Fibroblast of peridontal ligament (primary cell): ENCODE results near the gene MPPE1.

ENCODE experiments used
- DNase-seq: peaks from one replicate; pipeline ENCODE4 v3.0.0-alpha.2; 2010; ENCODE audit errors: extremely low read depth

The MPPE1 gene, protein sequence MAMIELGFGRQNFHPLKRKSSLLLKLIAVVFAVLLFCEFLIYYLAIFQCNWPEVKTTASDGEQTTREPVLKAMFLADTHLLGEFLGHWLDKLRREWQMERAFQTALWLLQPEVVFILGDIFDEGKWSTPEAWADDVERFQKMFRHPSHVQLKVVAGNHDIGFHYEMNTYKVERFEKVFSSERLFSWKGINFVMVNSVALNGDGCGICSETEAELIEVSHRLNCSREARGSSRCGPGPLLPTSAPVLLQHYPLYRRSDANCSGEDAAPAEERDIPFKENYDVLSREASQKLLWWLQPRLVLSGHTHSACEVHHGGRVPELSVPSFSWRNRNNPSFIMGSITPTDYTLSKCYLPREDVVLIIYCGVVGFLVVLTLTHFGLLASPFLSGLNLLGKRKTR

DNA sequence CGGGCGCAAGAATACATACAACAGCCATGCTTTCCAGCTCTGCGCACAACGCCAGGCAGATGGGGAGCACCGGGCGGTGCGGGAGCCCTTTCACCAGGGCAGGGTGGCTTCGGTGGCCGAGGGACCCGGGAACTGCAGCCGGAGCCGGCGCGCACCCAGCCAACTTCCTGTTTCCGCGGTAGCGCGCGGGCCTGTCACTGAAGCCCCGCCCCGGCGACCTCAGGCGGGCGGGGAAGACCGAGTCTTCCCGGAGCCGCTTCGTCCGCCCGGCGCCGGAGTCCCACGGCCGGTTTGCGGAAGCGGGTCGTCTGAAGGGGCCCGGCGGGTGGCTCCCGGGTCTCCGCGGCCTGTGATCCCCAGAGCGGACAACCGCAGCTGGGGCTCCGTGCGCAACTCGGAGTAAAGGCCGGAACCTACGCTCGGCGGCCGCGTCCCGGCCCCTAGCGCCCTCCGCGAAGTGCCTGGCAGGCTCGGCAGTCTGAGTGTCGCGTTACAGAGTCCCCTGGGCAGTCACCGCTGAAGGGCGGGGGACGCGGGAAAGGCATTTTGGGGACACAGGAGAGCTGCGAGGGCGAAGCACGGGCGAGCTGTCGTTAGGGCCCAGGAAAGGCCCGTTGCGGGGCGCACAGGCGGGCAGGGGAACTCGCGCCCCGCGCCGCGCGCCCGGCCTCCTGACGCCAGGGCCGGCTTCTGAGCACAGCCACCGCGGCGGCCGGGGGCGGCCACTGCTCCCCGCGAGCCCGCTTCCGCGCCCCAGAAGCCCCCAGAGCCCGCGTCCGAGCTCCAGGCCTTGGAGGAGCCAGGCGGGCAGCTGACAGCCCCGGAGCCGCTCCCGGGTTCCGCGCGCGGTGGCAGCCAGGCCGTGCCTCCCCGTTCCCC lies at the start of gene MPPE1:
MPPE1 (minus strand) TSS at position 136 of the 879 bp plus-strand sequence. CDS start 11,053 bp downstream, outside the sequence.
- peak; percentile 74 for DNase-seq

DNA sequence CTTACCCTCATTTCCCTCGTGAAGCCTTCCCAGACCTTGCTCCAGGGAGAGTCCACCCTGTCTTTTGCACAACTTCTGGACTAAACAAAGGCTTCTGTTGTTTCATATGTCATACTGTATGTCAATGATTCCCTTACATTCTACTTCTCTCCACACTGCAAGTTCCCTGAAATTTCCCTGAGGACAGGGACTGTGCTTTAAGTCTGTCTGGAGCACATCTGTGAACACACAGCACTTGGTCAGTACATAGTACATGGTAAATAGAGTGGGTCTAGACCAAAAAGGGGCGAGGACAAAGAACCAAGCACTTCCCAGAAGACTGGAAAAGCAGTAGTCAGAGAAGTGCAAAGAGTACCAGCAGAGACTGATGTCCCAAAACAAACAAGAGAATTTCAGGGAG lies 49.5 kb upstream of the MPPE1 start:
- DNase-seq: no peak

DNA sequence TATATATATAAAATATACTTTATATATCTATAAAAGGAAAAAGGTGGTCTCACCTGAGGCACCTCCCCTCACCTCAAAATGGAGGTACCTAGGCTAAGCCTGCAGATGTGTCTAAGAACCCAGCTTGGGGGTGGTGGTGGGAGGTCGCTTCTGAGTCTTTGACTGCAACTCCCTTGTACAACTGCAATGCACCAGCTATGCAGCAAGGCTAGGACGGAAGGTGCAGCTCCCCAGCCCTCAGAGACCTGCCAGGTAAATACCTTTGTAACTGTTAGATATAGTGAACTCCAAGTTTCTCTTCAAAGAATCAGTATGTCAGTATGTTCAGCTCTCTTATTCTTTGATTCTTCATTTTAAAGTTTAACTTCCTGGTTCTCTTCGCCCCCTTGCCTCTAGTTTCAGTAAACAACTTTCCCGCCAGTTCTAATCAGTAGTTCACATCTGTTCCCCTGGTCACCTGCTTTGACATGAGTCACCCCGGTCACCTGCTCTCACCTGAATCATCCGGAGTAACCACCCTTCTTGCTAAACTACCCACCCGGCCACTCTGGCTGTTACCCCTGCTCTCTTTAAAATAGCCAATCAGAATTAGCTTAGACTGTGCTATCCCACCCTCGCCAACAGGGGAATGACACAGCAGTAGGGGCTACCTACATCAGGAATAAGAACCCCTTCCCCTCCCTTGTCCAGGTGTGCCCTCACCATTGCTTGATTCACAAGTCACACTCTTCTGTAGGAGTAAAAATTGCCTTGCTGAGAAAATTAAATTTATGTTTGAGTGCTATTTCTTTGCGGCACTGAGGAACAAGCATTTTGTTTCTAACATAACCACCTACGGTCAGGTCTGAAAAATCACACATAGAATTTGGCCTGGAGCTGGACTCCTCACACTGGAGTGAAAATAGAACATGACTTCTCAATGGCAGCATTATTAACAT lies 48.5 kb upstream of the MPPE1 start:
- DNase-seq: no peak

DNA sequence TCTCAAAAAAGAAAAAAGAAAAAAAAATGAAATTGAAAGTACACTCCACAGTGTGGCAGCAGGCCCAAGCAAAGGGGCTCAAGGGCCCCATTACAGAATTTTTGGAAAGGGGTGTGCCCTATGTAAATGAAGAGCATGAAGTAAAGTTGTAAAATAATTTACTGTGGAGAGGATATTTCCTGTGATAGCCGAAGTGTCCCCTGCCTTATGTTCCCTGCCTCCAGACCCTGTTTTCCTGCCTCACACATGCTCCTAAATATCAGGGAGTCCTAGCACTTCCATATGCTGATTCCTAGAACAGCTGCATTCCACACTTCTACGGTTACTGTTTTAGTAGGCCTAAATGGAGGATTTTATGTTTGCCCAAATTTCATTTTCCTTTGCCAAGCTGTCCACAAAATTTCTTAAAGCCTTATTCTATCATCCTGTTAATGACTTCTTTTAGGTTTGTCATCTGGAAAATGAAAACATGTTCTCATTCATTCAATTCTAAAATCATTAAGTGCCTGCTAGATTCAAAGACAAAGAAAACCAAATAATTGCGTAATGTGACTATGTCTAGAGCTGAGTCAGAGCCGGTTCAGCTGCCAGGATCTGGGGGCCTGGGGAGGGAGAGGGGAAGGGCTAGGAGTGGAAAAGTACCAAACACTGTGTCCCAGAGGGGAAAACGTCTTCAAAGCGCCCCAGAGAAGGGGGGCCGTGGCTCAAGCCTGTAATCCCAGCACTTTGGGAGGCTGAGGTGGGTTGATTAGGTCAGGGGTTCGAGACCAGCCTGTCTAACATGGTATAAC lies 47.3 kb upstream of the MPPE1 start:
- DNase-seq: peak; percentile 73

DNA sequence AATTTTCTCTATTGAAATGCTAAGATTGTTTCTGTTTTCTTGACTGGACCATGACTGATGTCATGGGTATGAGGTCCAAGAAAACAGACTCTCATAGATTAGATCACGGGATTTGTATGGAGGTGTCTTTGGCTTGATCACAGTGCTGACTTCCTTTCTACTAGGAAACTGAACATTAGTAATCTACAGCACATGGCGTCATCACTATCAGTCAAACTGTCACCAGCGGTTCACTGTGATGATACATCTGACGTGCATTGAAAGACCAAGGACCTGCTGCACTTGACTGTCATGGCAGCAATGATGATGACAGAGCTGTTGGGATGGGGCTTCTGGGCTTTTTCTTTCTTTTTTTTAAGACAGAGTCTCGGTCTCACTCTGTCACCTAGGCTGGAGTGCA lies 45.0 kb upstream of the MPPE1 start:
- no peak for DNase-seq

DNA sequence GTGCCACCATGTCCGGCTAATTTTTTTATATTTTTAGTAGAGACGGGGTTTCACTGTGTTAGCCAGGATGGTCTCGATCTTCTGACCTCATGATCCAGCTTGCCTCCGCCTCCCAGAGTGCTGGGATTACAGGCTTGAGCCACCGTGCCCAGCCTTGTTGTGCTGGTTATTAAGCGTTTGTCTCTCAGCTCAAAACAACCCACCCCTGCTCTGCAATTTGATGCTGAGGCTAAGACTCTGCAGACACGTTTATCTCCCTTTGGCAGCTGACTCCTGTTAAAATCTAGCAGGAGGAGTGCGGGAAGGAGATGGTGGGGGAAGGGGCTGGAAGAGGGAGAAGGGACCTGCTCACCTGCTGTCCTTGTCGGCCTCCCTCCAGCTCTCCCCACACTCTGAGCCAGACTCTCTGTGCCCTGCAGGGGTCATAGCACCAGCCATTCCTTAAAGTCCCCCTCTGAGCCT lies 43.3 kb upstream of the MPPE1 start:
- DNase-seq: no peak

DNA sequence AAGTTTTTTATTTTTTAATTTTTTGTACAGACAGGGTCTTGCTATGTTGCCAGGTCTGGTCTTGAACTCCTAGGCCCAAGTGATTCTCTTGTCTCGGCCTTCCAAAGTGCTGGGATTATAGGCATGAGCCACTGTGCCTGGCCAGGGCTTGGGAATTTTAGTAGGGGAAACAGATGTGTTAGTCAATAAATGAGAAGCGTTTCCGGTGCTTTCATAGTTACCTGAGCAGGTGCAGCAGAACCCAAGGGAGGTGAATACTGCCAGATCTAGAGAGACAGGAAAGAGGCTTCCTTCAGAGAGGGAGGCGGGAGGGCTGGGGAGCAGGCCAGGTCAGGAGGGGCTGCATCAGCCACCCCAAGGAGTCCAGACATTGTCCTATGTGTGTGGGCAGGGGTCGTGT lies 42.7 kb upstream of the MPPE1 start:
- no peak for DNase-seq

DNA sequence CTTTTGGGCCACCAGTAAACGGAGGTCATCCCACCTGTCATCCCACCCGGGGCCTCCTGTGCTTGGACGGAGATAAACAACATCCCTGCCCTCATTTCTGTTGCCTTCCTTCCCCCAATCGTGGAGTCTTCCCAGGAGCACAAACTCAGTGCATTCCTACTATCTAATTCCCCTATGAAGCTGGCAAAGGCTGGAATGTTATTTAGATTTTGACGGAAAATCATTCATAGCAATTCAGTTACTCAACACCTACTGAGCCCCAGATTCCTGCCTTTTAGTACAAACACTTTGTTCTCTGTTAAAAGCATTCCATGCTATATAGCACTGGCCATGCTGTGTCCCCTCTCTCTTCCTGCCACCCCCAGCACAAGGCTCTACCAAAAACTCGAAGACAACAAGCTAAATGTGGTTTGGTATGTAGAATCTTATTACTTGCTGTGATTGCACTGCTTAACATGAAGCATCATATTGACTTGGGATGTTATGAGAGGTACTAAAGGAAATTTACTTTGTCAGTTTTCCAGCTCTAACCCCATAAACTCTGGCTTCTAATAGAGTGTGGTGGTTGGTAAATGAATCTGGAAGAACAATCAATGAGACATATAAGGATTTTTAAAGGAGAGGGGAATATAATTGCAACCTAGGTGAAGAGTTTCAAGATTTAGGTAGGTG lies 40.9 kb upstream of the MPPE1 start:
- peak; percentile 56 for DNase-seq

DNA sequence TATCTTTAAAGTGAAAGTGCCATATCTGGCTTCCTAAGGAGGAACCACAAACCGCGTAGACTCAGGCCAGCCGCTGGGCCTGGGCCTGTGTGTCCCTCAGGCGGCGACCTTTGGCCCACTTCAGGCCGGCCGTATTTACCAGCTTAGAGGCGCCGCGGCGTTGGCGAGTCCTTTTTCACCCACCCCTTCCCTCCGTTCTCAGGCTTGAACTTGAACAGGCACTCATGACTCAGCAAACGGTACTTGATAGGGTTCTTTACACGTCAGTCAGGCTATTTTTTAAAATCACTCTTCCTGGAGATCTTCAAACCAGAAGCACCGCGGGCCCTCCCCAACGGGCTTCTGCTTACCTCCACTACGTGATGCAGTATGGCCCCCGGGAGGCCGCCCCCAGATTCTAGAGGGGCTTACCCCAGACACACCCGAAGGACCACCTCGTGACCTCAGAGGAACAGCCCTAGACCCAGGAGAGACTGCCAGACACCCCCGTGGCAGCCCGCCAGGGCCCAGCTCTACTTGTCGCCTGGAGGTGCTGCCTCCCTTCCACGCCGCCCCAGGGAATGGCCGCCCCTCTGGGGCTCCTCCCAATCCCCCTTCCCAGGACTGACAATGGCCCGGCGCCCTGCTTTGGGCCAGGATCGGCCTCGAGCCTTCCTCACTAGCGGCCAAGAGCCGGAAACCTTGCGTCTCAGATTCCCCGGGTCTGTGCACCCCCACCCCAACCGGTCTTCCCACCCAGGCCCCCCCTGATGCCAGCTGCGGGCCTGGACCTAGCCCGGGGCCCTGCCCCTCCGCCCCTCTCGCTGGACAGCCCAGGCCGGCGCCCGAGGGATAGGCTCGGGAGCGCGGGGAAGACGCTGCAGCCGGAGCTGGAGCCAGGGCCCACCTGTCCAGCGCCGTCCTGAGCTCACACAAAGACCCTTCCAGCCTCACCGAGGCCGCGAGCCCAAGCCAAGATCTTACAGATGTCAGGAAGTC lies 39.4 kb upstream of the MPPE1 start:
- peak; percentile 96 for DNase-seq

DNA sequence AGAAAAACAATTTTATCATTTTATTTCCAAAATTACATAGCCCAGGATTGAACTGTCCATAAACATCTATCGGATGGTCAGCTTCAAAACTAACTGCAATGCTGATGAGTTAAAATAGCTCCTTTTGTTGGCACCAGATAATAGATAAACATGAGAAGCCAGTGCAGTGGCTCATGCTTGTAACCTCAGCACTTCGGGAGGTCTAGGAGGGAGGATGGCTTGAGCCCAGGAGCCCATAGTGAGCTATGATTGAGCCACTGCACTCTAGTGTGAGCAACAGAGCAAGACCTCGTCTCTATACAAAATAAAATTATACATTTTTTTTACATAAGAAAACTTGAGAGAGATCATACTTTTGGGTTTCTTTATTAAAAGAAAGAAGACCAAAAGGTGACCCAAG lies 38.6 kb upstream of the MPPE1 start:
- DNase-seq: peak; percentile 65

DNA sequence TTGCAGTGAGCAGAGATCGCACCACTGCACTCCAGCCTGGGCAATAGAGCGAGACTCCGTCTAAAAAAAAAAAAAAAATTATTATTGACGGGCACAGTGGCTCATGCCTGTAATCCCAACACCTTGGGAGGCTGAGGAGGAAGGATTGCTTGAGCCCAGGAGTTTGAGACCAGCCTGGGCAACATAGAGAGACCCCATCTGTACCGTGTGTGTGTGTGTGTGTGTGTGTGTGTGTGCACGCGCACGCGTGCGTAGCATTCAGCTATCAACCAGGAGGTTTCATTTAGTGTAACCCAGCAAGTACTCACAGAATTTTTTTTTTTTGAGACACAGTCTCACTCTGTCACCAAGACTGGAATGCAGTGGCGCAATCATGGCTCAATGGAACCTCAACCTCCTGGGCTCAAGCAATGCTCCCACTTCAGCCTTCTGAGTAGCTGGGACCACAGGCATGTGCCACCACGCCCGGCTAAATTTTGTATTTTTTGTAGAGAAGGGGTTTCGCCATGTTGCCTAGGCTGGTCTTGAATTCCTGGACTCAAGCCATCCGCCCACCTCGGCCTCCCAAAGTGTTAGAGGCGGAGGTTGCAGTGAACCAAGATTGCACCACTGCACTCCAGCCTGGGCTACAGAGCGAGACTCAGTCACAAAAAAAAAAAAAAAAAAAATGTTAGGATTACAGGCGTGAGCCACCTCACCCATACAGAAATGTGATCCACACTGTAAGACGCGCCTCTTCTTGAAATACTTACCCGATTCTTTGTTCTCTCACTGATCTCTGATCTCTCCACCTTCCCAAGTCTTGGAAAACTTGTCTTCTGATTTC lies 37.9 kb upstream of the MPPE1 start:
- peak; percentile 21 for DNase-seq

DNA sequence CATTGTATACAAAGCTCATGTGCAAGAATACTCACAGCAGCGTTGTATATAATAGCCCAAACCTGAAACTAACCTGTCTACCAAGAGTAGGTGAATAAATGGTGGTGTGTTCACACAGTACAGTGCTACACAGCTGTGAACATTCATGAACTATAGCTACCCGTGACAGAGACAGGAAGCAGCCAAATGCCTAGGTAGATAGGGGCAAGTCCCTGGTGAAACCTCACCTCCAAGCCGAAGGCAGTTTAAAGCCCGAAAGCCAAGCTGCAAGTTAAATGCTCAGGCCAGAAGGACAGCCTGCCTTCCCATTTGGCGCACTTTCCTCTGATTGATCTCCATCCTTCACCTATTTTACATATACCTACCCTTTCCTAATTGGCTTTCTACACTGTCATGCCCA lies 36.7 kb upstream of the MPPE1 start:
- no peak for DNase-seq

DNA sequence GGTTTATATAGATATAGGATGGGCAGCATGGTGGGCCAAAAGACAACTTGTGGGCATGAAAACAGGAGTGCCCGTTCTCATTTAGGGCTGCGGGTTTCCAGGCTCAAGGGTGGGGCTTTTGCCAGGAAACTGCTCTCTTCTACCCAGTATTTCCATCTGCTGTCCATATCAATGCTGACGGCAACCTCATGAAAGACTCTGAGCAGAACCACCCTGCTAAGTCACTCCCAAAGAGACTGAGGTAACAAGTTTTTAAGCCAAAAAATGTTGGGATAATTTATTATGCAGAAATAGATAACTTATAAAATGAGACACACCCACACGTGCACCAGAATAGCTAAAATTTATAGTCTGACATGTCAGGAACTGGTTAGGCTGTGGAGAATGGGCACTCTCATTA lies 36.1 kb upstream of the MPPE1 start:
- DNase-seq: no peak

DNA sequence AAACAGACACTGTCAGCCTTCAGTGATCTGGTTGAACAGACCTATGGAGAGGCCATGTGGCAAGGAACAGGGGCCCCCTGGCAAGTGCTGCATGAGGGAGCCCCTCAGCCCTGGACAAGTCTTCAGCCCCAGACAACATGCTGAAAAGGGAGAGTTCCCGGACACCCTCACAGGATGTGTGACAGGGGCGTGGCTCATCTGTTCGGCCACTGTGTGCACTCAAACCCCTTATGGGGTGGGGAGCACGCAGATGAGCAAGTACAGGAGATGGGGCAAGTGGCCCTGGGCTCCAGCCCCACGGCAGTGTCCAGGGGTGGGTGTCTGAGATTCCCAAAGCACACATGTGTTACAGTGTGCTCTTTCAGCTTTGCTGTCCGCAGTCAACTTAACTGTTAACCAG lies 35.4 kb upstream of the MPPE1 start:
- DNase-seq: no peak

DNA sequence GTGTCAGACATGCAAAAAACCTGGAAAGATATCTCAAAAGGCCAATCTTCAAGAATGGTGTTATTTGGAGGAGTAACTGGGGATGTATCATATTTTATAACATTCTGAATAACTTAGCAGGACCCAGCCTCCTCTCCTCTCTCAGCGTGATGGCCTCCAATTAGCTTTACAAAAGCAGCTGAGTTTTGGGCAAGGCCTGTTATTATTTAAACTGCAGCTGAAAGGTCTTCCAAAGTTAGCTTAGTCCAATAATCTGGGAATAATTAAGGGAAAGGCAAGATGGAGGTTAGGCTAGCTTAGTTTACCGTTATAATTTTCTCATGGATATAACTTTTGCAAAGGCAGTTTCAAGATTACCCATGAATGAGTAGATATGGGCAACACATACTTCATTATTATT lies 32.8 kb upstream of the MPPE1 start:
- DNase-seq: peak; percentile 43

DNA sequence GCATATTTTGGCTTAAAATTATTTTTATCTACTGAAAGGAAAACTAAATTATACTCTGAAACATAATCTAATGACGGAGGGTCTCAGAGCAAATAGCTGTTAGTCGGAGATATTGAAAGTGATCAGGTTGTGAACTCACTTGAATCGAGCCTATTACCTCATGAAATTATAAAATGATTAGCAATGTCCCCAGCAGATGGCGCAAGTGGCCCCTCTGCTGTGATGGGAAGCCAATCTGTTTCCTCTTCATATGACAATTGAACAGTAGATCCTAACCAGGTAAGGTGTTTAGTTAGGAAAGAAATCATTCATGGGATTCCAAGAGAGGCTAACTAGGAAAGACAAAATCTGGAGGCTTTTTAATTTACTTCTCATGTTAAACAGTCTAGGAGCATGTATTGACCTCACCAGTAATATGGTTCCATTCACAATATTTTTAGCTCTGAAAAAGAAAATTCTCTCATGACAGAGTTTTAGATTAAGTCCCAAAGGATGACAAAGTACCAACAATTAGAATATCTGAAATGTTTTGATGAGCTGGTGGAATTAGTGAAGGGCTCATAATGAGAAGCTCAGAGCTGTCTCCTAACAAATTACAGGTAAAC lies 29.9 kb upstream of the MPPE1 start:
- DNase-seq: peak; percentile 75

DNA sequence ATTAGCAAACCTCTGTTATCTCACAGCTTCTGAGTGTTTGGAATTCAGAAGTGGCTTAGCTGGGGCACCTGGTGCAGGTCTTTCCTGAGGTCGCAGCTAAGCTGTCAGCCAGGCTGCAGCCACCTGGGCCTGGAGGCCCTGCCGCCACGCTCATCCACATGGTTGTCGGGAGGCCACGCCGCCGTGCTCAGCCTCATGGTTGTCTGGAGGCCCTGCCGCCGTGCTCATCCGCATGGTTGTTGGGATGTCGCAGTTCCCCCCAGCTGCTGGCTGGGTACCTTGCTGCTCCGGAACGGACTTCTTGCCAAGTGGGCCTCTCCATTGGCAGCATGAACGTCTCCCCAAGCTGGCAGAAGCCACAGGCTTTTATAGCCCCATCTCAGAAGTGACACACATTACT lies 24.3 kb upstream of the MPPE1 start:
- DNase-seq: no peak

DNA sequence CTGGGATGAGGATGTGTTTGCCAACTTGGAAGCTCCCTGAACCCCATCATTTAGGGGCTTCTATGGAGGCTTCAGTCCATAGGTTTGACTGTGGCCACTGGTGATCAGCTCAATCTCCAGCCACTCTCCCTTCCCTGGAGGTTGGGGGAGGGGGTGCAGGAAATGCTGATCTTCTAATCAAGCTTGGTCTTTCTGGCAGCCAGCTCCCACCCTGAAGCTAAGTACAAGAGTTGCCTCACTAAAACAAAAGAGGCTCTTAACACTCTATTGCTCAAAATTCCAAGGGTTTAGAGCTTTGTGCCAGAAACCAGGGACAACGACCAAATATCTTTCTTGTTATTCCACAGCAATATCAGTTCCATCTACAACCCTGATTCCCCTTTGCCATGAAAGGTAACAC lies 19.4 kb upstream of the MPPE1 start:
- DNase-seq: no peak
